ENCODE results near the gene SFN. TPM values are rescaled to one million over a fixed set of nuclear protein-coding genes. Genes with fewer than 3 reads are reported as not detected.
A peak's percentile ranks its signal among the peaks of the same experiment; 100 is the strongest.

SFN gene
- total and polyA plus RNA-seq, 2 of the 4 experiments (the other 2 are of a cell fraction) = 0.18 to 0.34 TPM

GRCh38 chr1:26900815-26901511, 38.0 kb downstream of the SFN start:
- Histone ChIP-seq H3K23ac (ENCODE audit: low read depth, low read length) (peak overlapping the region; percentile 73; the same call in 1 of the 2 replicates), H4K5ac (ENCODE audit: low read depth, low read length) (peak overlapping the region; percentile 90; the same call in 1 of the 2 replicates), H2BK20ac (ENCODE audit: low read depth, low read length) (no peak overlapping the region), H2AK9ac (replicated peaks; ENCODE audit: low read depth, low read length, poor library complexity) (no peak overlapping the region), H3K9me3 (ENCODE audit: control insufficient read depth, insufficient read depth, low read length) (no peaks in the 10 kb centered on the region), H3K9ac (ENCODE audit: low read depth, low read length) (peak overlapping the region; percentile 71; the same call in 1 of the 2 replicates), H2BK15ac (ENCODE audit: low read depth, low read length) (no peak overlapping the region), H4K8ac (ENCODE audit: low read depth in 2 of 2, low read length in 2 of 2) (peak overlapping the region; percentile 56 to 98), H3K79me1 (ENCODE audit: low read depth in 1 of 2, low read length in 2 of 2) (peaks cover 23 to 37% of the 10 kb centered on the region in 2 experiments; a peak in 3 of 4 replicates), H3K56ac (ENCODE audit: extremely low read depth, insufficient read depth, low read length) (peak overlapping the region; percentile 93; the same call in 1 of the 2 replicates), H3K4me1 (ENCODE audit: control insufficient read depth, insufficient read depth, low read length) (peaks cover 5% of the 10 kb centered on the region; the same call in 1 of the 2 replicates), H3K4ac (ENCODE audit: low read depth, low read length) (peak overlapping the region; percentile 90; the same call in 1 of the 2 replicates), H2BK120ac (ENCODE audit: low read depth, low read length) (no peak overlapping the region), H3K36me3 (ENCODE audit: control insufficient read depth, insufficient read depth, low read length) (peaks cover 5% of the 10 kb centered on the region; the same call in 1 of the 2 replicates), H4K91ac (ENCODE audit: insufficient read depth, low read depth, low read length) (peak overlapping the region; percentile 64), H3K4me3 (ENCODE audit: insufficient read depth, low read depth, low read length) (peak overlapping the region; percentile 86; the same call in 1 of the 2 replicates), H4K20me1 (ENCODE audit: insufficient read depth, low read length) (no peaks in the 10 kb centered on the region), H2AK5ac (ENCODE audit: low read depth, low read length) (no peak overlapping the region), H3K18ac (ENCODE audit: low read depth, low read length) (no peak overlapping the region), H3K9me1 (ENCODE audit: insufficient read depth, low read length) (no peaks in the 10 kb centered on the region), H3K4me2 (ENCODE audit: low read depth, low read length) (peak overlapping the region; percentile 83), H3K14ac (replicated peaks; ENCODE audit: low read depth, low read length) (peak overlapping the region; percentile 97), H3K27ac (ENCODE audit: insufficient read depth, low read length) (no peak overlapping the region), H2BK5ac (ENCODE audit: low read depth, low read length, poor library complexity, severe bottlenecking) (peak overlapping the region; percentile 80), H2AFZ (replicated peaks; ENCODE audit: low read length, poor library complexity) (no peak overlapping the region), H3K27me3 (ENCODE audit: control insufficient read depth, insufficient read depth, low read length) (no peaks in the 10 kb centered on the region)
- dilution Hi-C loops (cut with HindIII; ENCODE audit: low sequenced_read_pairs, unreplicated experiment) = no loop called here
- in situ Hi-C loops (cut with MboI; ENCODE audit: low sequenced_read_pairs) = no loop called here
- ATAC-seq (ENCODE audit: low read depth) = no peak
- DNase-seq = no peak
- intact Hi-C loops (cut with micrococcal nuclease) = no loop called here
- 100% methylated on average over 3 of the region's 18 CpGs; no CpG with 5 or more reads in 1 of the 2 experiments for WGBS, 2 experiments (ENCODE audit: extremely low coverage in 2 of 2, insufficient read length in 1 of 2)
- BruUV-seq (replicated peaks) = no TSS peak
- POLR2A ChIA-PET (ENCODE audit: unreplicated experiment) = interaction anchor here (0.6 to 2.3 kb wide), 4 partner anchors 11 to 96 kb away, joined by 3 to 7 read pairs (median 3); partner anchors contain the start of gene GPN2
- CTCF ChIA-PET = interaction anchor here (0.7 kb wide), 1 partner anchor 10 kb away, joined by 3 read pairs; no protein-coding TSS in a partner anchor
- TF ChIP-seq NFE2L2 (IDR thresholded peaks at IDR 0.05; ENCODE audit: low read depth, low read length) (no peak), CTCF (conservative IDR thresholded peaks at IDR 0.05; ENCODE audit: low read depth, low read length) (no peak), CHD1 (IDR thresholded peaks at IDR 0.05; ENCODE audit: low read depth, low read length) (no peak), MAFK (IDR thresholded peaks at IDR 0.05; ENCODE audit: low read depth, low read length) (no peak), MXI1 (IDR thresholded peaks at IDR 0.05; ENCODE audit: borderline replicate concordance, low read depth, low read length) (no peak), USF2 (IDR thresholded peaks at IDR 0.05; ENCODE audit: low read depth, low read length) (no peak), FOS (IDR thresholded peaks at IDR 0.05; ENCODE audit: low read depth, low read length) (no peak), RCOR1 (IDR thresholded peaks at IDR 0.05; ENCODE audit: insufficient replicate concordance, low read length) (no peak), RAD21 (IDR thresholded peaks at IDR 0.05; ENCODE audit: low read length) (no peak), SMC3 (IDR thresholded peaks at IDR 0.05; ENCODE audit: low read depth, low read length) (no peak), RFX5 (IDR thresholded peaks at IDR 0.05; ENCODE audit: low read depth, low read length) (no peak), POLR2A (IDR thresholded peaks at IDR 0.05; ENCODE audit: low read depth, low read length) (no peak), ELK1 (IDR thresholded peaks at IDR 0.05; ENCODE audit: borderline replicate concordance, low read depth, low read length) (no peak), BHLHE40 (IDR thresholded peaks at IDR 0.05; ENCODE audit: low read depth, low read length) (no peak)
